ENCODE results near the gene RALGAPA1. TPM values are rescaled to one million over a fixed set of nuclear protein-coding genes. Genes with fewer than 3 reads are reported as not detected.

Gene RALGAPA1
- polyA plus RNA-seq, 1 of the 3 experiments (the other 2 are of a cell fraction), result 3.6 TPM

DNA sequence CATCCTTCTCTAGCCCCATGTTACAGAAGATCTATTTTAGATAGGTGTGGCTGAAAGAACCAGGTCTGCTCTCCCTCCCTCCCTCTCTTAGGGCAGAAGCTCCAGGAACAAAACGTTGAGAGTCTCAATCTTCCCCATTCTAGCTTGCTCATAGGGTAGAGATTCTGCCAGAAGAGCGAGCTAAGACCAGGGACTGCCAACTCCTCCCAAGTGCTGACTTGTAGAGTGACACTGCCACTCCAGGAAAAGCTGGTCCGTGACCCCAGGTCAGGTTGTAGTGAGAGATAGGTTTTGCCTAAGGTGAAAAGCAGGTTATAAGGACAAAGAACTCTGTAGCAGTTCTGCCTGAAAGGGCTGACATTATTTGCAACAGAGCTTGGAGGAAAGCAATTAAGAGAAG is 201.7 kb downstream of the RALGAPA1 start:
- Histone ChIP-seq H4K20me1 (ENCODE audit: insufficient read depth) (no peaks in the 10 kb centered on the region), H3K27ac (ENCODE audit: low read depth in 2 of 2, low read length in 1 of 2) (no peak overlapping the region), H3K27me3 (ENCODE audit: insufficient read depth) (no peaks in the 10 kb centered on the region), H3F3A (replicated peaks; ENCODE audit: insufficient read depth) (no peaks in the 10 kb centered on the region), H2AFZ (ENCODE audit: low read depth) (no peak overlapping the region), H3K9ac (no peak overlapping the region), H3K4me2 (no peak overlapping the region), H3K9me2 (no peaks in the 10 kb centered on the region), H3K4me3 (ENCODE audit: low read depth in 2 of 2, low read length in 1 of 2) (no peak overlapping the region), H3K9me3 (no peaks in the 10 kb centered on the region), H3K79me2 (ENCODE audit: insufficient read depth) (no peaks in the 10 kb centered on the region), H3K36me3 (replicated peaks in 1 of 2; ENCODE audit: control insufficient read depth in 1 of 2, insufficient read depth in 2 of 2, low read length in 1 of 2) (peaks cover 19 to 36% of the 10 kb centered on the region in 2 experiments), H3K4me1 (ENCODE audit: control insufficient read depth in 1 of 2, insufficient read depth in 2 of 2, low read depth in 1 of 2, low read length in 1 of 2) (peaks cover 0 to 5% of the 10 kb centered on the region in 2 experiments; a peak in 1 of 4 replicates)
- ChIA-PET POLR2A (no interaction called here), CTCF (interaction anchor here (0.6 to 1.1 kb wide), 3 partner anchors 8 to 24 kb away, joined by 3 read pairs; no protein-coding TSS in a partner anchor)
- DNase-seq, result no peak
- TF ChIP-seq FOXM1 (IDR thresholded peaks at IDR 0.05; ENCODE audit: low read depth), result no peak
- TF ChIP-seq GATA2 (CRISPR knock-in tag; IDR thresholded peaks at IDR 0.05), result no peak
- no peak for TF ChIP-seq MEF2A (IDR thresholded peaks at IDR 0.05; ENCODE audit: borderline replicate concordance, low read depth)
- no peak for TF ChIP-seq SIN3A (IDR thresholded peaks at IDR 0.05; ENCODE audit: borderline replicate concordance, low read depth, low read length)
- TF ChIP-seq, protein P1, sequence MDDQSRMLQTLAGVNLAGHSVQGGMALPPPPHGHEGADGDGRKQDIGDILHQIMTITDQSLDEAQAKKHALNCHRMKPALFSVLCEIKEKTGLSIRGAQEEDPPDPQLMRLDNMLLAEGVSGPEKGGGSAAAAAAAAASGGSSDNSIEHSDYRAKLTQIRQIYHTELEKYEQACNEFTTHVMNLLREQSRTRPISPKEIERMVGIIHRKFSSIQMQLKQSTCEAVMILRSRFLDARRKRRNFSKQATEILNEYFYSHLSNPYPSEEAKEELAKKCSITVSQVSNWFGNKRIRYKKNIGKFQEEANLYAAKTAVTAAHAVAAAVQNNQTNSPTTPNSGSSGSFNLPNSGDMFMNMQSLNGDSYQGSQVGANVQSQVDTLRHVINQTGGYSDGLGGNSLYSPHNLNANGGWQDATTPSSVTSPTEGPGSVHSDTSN (IDR thresholded peaks at IDR 0.05), result no peak
- TF ChIP-seq ELF1 (IDR thresholded peaks at IDR 0.05), result no peak
- TF ChIP-seq, protein P2, sequence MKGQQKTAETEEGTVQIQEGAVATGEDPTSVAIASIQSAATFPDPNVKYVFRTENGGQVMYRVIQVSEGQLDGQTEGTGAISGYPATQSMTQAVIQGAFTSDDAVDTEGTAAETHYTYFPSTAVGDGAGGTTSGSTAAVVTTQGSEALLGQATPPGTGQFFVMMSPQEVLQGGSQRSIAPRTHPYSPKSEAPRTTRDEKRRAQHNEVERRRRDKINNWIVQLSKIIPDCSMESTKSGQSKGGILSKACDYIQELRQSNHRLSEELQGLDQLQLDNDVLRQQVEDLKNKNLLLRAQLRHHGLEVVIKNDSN (IDR thresholded peaks at IDR 0.05; ENCODE audit: borderline replicate concordance, low read depth), result no peak
- TF ChIP-seq GABPA (IDR thresholded peaks at IDR 0.05; ENCODE audit: low read depth), result no peak
- 75% methylated on average over 2 of the region's 3 CpGs for WGBS (ENCODE audit: low lambda C conversion rate)

DNA sequence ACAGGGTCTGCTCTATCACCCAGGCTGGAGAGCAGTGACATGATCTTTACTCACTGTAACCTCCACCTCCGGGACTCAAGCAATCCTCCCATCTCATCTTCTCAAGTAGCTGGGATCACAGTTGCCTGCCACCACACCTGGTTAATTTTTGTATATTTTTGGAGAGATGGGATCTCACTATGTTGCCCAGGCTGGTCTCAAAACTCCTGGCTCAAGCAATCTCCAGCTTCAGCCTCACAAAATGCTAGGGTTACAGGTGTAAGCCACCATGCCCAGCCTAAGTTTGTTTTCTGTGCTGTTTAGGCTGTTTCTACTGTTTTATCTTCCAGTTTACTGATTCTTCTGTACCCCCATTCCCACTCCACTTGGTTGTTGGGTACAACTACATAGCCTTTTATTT is 208.8 kb downstream of the RALGAPA1 start:
- Histone ChIP-seq H3K9me2 (no peaks in the 10 kb centered on the region), H3K27me3 (ENCODE audit: insufficient read depth) (no peaks in the 10 kb centered on the region), H2AFZ (ENCODE audit: low read depth) (no peak overlapping the region), H3F3A (replicated peaks; ENCODE audit: insufficient read depth) (no peaks in the 10 kb centered on the region), H3K79me2 (ENCODE audit: insufficient read depth) (no peaks in the 10 kb centered on the region), H3K9me3 (no peaks in the 10 kb centered on the region), H3K9ac (no peak overlapping the region), H4K20me1 (ENCODE audit: insufficient read depth) (no peaks in the 10 kb centered on the region), H3K36me3 (replicated peaks in 1 of 2; ENCODE audit: control insufficient read depth in 1 of 2, insufficient read depth in 2 of 2, low read length in 1 of 2) (peaks cover 24 to 38% of the 10 kb centered on the region in 2 experiments), H3K27ac (ENCODE audit: low read depth in 2 of 2, low read length in 1 of 2) (no peak overlapping the region), H3K4me3 (ENCODE audit: low read depth in 2 of 2, low read length in 1 of 2) (no peak overlapping the region), H3K4me1 (ENCODE audit: control insufficient read depth in 1 of 2, insufficient read depth in 2 of 2, low read depth in 1 of 2, low read length in 1 of 2) (no peaks in the 10 kb centered on the region), H3K4me2 (no peak overlapping the region)
- POLR2A ChIA-PET, result no interaction called here
- no peak for DNase-seq
- CTCF ChIA-PET, result no interaction called here
- WGBS (ENCODE audit: low lambda C conversion rate), result 92% methylated on average over 1 of the region's 1 CpG
- TF ChIP-seq GABPA (IDR thresholded peaks at IDR 0.05; ENCODE audit: low read depth) (no peak), RFX5 (IDR thresholded peaks at IDR 0.05; ENCODE audit: low read length) (no peak), MEF2A (IDR thresholded peaks at IDR 0.05; ENCODE audit: borderline replicate concordance, low read depth) (no peak), SMC3 (IDR thresholded peaks at IDR 0.05; ENCODE audit: low read depth, low read length) (no peak), SIN3A (IDR thresholded peaks at IDR 0.05; ENCODE audit: borderline replicate concordance, low read depth, low read length) (no peak), MXI1 (IDR thresholded peaks at IDR 0.05; ENCODE audit: low read depth, low read length) (no peak), EZH2phosphoT487 (IDR thresholded peaks at IDR 0.05; ENCODE audit: borderline replicate concordance, low read depth) (no peak), RXRA (IDR thresholded peaks at IDR 0.05; ENCODE audit: borderline replicate concordance, low read depth) (no peak)
- TF ChIP-seq, protein P3, sequence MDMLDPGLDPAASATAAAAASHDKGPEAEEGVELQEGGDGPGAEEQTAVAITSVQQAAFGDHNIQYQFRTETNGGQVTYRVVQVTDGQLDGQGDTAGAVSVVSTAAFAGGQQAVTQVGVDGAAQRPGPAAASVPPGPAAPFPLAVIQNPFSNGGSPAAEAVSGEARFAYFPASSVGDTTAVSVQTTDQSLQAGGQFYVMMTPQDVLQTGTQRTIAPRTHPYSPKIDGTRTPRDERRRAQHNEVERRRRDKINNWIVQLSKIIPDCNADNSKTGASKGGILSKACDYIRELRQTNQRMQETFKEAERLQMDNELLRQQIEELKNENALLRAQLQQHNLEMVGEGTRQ (IDR thresholded peaks at IDR 0.05; ENCODE audit: borderline replicate concordance, low read depth, low read length), result no peak
- TF ChIP-seq, protein P4, sequence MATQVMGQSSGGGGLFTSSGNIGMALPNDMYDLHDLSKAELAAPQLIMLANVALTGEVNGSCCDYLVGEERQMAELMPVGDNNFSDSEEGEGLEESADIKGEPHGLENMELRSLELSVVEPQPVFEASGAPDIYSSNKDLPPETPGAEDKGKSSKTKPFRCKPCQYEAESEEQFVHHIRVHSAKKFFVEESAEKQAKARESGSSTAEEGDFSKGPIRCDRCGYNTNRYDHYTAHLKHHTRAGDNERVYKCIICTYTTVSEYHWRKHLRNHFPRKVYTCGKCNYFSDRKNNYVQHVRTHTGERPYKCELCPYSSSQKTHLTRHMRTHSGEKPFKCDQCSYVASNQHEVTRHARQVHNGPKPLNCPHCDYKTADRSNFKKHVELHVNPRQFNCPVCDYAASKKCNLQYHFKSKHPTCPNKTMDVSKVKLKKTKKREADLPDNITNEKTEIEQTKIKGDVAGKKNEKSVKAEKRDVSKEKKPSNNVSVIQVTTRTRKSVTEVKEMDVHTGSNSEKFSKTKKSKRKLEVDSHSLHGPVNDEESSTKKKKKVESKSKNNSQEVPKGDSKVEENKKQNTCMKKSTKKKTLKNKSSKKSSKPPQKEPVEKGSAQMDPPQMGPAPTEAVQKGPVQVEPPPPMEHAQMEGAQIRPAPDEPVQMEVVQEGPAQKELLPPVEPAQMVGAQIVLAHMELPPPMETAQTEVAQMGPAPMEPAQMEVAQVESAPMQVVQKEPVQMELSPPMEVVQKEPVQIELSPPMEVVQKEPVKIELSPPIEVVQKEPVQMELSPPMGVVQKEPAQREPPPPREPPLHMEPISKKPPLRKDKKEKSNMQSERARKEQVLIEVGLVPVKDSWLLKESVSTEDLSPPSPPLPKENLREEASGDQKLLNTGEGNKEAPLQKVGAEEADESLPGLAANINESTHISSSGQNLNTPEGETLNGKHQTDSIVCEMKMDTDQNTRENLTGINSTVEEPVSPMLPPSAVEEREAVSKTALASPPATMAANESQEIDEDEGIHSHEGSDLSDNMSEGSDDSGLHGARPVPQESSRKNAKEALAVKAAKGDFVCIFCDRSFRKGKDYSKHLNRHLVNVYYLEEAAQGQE (IDR thresholded peaks at IDR 0.05; ENCODE audit: low read depth, low read length), result no peak
- TF ChIP-seq, protein P1 (IDR thresholded peaks at IDR 0.05), result no peak
- TF ChIP-seq, protein P5, sequence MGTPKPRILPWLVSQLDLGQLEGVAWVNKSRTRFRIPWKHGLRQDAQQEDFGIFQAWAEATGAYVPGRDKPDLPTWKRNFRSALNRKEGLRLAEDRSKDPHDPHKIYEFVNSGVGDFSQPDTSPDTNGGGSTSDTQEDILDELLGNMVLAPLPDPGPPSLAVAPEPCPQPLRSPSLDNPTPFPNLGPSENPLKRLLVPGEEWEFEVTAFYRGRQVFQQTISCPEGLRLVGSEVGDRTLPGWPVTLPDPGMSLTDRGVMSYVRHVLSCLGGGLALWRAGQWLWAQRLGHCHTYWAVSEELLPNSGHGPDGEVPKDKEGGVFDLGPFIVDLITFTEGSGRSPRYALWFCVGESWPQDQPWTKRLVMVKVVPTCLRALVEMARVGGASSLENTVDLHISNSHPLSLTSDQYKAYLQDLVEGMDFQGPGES (IDR thresholded peaks at IDR 0.05; ENCODE audit: low read depth, low read length), result no peak
- TF ChIP-seq, protein P2 (IDR thresholded peaks at IDR 0.05; ENCODE audit: borderline replicate concordance, low read depth), result no peak
